Uterus (tissue), 4 donors: Measurements from ENCODE around the gene RNASEL. TPM values are rescaled to one million over a fixed set of nuclear protein-coding genes. Genes with fewer than 3 reads are reported as not detected.

Experiments used
- DNase-seq, 2 donors: peaks; one replicate each; pipeline ENCODE4 v3.0.0-alpha.2; 2019 to 2020
- H3K27ac ChIP-seq, 2 donors: fragments of 200-600 bp; sonication (generic); 1 replicate in 1 of 2; 2 replicates in 1 of 2; pipeline ENCODE4 v1.5.1; 2016 to 2018
- H3K27me3 ChIP-seq, 2 donors: fragments of 200-600 bp; sonication (generic); one replicate each; pipeline ENCODE4 v1.5.1; 2018 to 2019; ENCODE audit warnings: control low read depth in 1 of 2
- H3K36me3 ChIP-seq, 2 donors: fragments of 200-600 bp; sonication (generic); one replicate each; pipeline ENCODE4 v1.5.1; 2019; ENCODE audit warnings: control low read depth in 1 of 2
- H3K4me1 ChIP-seq, 2 donors: fragments of 200-600 bp; sonication (generic); one replicate each; pipeline ENCODE4 v1.5.1; 2018 to 2019; ENCODE audit warnings: control low read depth in 1 of 2
- H3K4me3 ChIP-seq, 2 donors: fragments of 200-600 bp; sonication (generic); 1 replicate in 1 of 2; 2 replicates in 1 of 2; pipeline ENCODE4 v1.5.1; 2018 to 2019; ENCODE audit warnings: mild to moderate bottlenecking in 1 of 2
- H3K9me3 ChIP-seq, 2 donors: fragments of 200-600 bp; sonication (generic); one replicate each; pipeline ENCODE4 v1.5.1; 2019; ENCODE audit warnings: control low read depth in 1 of 2
- CTCF ChIP-seq, 4 experiments: fragments of 200-600 bp in 2 of 4; fragments of 450-650 bp in 2 of 4; sonication (generic) in 2 of 4; IDR thresholded peaks; one replicate each; pipeline ENCODE4 v1.5.1; 2016 to 2019; ENCODE audit warnings: antibody characterized with exemption in 4 of 4, mild to moderate bottlenecking in 2 of 4, moderate library complexity in 1 of 4
- POLR2A ChIP-seq, 2 donors: fragments of 450-650 bp; IDR thresholded peaks; one replicate each; pipeline ENCODE4 v1.6.1; 2016; ENCODE audit warnings: antibody characterized with exemption in 2 of 2, mild to moderate bottlenecking in 1 of 2, moderate library complexity in 1 of 2
- intact Hi-C: fragments of 100-400 bp; cut with DNase I; formaldehyde crosslinking; loops from one replicate; pipeline ENCODE4 v1.15.1; 2023; ENCODE audit warnings: low total_unique reads
- total RNA-seq, 4 donors: library from RNA; depleted of rRNA in 3 of 4; stranded (reverse); fragments of >200 nt in 3 of 4; gene quantifications; one replicate each; pipeline versions ENCODE4 v1.1.0 to v1.2.4, GENCODE V29; 2014 to 2023
- donor health status: DM: yes; HTN: yes; CAD: no.

The RNASEL gene
- 10 to 100 TPM in 1 of 4 donors, 1 to 10 TPM in 3; 4.1 to 13.4 (median 6.9) TPM for total RNA-seq

- TF ChIP-seq POLR2A (IDR thresholded peaks at IDR 0.05) = no peak
- no peak for TF ChIP-seq CTCF (IDR thresholded peaks at IDR 0.05)
- intact Hi-C loops = no loop called here
- peak; percentile 78 to 81 for DNase-seq
- Histone ChIP-seq H3K4me1 (peaks cover 0 to 3% of the 10 kb centered on the region in 2 donors), H3K36me3 (no peaks in the 10 kb centered on the region), H3K27me3 (no peaks in the 10 kb centered on the region), H3K4me3 (peak within 1 kb of the TSS; percentile 56 to 88), H3K27ac (peak within 1 kb of the TSS; percentile 92 to 98), H3K9me3 (no peaks in the 10 kb centered on the region)
These were observed at the start of gene RNASEL for GRCh38 chr1:182588500-182589396. RNASEL (minus strand) TSS chr1:182589256; CDS start chr1:182586806, 2,450 bp downstream.

- no peak overlapping the region for H3K27ac ChIP-seq
- intact Hi-C loops = no loop called here
- no peak for TF ChIP-seq POLR2A (IDR thresholded peaks at IDR 0.05)
- TF ChIP-seq CTCF (IDR thresholded peaks at IDR 0.05) = no peak
- no peaks in the 10 kb centered on the region for H3K4me1 ChIP-seq
- H3K36me3 ChIP-seq = no peaks in the 10 kb centered on the region
- DNase-seq = no peak
- no peak overlapping the region for H3K4me3 ChIP-seq
- no peaks in the 10 kb centered on the region for H3K27me3 ChIP-seq
- H3K9me3 ChIP-seq = no peaks in the 10 kb centered on the region
These were observed 48.7 kb upstream of the RNASEL start for GRCh38 chr1:182637769-182638168.

- Histone ChIP-seq H3K27ac (no peak overlapping the region), H3K9me3 (no peaks in the 10 kb centered on the region), H3K36me3 (no peaks in the 10 kb centered on the region), H3K4me1 (no peaks in the 10 kb centered on the region), H3K4me3 (no peak overlapping the region), H3K27me3 (no peaks in the 10 kb centered on the region)
- DNase-seq = no peak
- TF ChIP-seq CTCF (IDR thresholded peaks at IDR 0.05) = no peak
- no peak for TF ChIP-seq POLR2A (IDR thresholded peaks at IDR 0.05)
- intact Hi-C loops = no loop called here
These were observed 46.8 kb upstream of the RNASEL start for GRCh38 chr1:182635871-182636270.

GRCh38 chr1:182634306-182635072 lies 45.4 kb upstream of the RNASEL start:
- H3K27ac ChIP-seq = no peak overlapping the region
- no peak for DNase-seq
- no peaks in the 10 kb centered on the region for H3K9me3 ChIP-seq
- H3K4me1 ChIP-seq = no peaks in the 10 kb centered on the region
- intact Hi-C loops = no loop called here
- TF ChIP-seq CTCF (IDR thresholded peaks at IDR 0.05) = no peak
- TF ChIP-seq POLR2A (IDR thresholded peaks at IDR 0.05) = no peak
- no peaks in the 10 kb centered on the region for H3K27me3 ChIP-seq
- no peak overlapping the region for H3K4me3 ChIP-seq
- H3K36me3 ChIP-seq = no peaks in the 10 kb centered on the region
